IPS-NIHi11 (cell line): ENCODE data around the gene EEF2K.

ENCODE experiments used
- DNase-seq: peaks from one replicate; pipeline ENCODE4 v3.0.0; 2012; ENCODE audit warnings: mixed read lengths, low spot score

EEF2K gene

GRCh38 chr16:22317625-22318024 lies 111.5 kb downstream of the EEF2K start:
- DNase-seq = no peak

GRCh38 chr16:22318690-22319358 lies 112.7 kb downstream of the EEF2K start:
- DNase-seq = peak; percentile 71

DNA sequence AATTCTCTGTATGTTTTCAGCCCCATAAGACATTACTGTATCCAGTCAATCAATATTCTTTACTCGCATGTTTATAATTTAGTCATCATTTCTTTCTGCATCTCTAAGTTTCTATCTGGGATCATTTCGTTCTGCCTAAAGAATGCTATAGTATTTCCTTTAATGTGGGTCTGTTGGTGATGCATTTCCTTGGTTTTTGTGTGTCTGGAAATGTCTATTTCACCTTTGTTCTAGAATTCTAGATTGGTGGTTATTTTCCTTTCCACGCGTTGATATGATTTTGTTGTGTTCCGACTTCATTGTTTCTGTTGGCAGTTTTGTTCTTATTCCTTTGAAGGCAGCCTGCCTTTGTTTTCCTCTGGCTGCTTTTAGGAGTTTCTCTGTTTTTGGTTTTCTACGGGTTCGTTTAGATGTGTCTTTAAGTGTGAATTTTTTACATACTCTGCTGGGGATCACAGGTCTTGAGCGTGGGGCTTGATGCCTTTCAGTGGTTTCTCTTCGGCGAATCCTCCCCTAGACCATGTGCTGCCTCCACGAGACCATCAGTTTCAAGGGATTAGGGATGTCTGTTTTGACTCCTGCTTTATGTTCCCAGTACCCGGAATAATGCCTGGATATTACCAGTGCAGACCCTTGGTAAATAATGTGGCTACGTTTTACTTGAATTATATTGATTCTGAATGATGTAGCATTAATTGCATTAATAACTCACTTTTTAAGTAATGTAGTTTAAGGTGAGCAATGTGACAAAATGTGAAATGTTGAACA lies 114.7 kb downstream of the EEF2K start:
- DNase-seq = no peak

GRCh38 chr16:22321340-22322001 lies 115.4 kb downstream of the EEF2K start:
- DNase-seq = peak; percentile 85

GRCh38 chr16:22322021-22322471 lies 116.0 kb downstream of the EEF2K start:
- no peak for DNase-seq

DNA sequence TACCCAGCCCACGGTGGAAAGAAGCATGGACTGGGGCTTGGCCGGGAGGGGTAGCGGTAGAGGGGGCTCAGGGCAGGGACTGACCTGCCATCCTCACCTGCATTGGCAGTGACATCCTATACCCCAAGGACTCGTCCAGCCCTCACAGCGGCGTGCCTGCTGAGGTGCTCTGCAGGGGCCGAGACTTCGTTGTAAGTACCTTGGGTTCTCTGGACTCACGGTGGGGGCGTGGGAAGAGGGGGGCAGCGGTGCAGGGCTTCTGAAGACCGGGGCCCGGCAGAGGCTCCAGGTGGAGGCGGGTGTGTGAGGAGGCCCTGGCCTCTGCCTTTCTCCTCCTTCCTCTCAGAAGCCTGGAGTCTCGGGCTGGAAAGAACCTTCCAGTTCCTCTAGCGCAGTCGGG lies 116.7 kb downstream of the EEF2K start:
- DNase-seq = no peak

- no peak for DNase-seq
Measured at GRCh38 chr16:22323173-22323958, 117.3 kb downstream of the EEF2K start.

- DNase-seq = no peak
Measured at GRCh38 chr16:22323959-22324786, 118.1 kb downstream of the EEF2K start.

DNA sequence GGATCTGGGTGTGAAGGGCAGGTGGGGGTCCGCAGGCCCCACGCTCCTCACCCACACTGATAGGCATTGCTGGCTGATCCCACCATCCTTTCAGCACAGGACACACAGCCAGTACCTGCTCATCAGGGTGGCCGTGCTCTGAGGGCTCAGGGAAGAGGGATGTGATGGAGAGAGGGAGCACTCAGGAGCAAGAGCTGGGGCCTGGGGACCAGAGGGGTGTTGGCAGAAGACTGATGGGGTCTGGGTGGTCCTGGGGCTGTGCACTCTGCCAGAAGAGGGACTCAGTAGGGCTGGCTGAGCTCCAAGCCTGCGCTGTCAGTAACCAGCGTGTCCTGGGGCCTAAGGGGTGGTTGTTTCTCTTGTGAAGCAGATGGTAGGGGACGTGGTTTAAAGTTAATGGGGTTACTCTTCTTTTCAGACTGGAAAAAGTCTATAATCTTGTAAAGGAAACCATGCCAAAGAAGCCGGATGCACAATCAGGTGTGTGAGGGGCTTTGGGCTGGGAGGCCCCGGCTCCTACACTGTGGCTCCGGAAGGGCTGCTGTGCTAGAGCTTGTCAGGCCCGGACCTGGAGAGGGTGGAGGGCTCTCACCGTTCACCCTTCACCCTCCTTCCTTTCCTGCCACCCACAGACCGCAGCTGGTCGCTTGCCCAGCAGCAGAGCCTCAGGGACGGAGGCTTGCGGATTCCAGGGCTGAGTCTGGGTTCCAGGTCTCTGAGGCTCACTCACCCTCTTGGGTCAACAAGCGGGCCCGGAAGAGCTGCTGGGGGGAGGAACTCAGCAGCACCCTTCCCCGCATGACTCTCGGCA lies 118.9 kb downstream of the EEF2K start:
- no peak for DNase-seq

DNA sequence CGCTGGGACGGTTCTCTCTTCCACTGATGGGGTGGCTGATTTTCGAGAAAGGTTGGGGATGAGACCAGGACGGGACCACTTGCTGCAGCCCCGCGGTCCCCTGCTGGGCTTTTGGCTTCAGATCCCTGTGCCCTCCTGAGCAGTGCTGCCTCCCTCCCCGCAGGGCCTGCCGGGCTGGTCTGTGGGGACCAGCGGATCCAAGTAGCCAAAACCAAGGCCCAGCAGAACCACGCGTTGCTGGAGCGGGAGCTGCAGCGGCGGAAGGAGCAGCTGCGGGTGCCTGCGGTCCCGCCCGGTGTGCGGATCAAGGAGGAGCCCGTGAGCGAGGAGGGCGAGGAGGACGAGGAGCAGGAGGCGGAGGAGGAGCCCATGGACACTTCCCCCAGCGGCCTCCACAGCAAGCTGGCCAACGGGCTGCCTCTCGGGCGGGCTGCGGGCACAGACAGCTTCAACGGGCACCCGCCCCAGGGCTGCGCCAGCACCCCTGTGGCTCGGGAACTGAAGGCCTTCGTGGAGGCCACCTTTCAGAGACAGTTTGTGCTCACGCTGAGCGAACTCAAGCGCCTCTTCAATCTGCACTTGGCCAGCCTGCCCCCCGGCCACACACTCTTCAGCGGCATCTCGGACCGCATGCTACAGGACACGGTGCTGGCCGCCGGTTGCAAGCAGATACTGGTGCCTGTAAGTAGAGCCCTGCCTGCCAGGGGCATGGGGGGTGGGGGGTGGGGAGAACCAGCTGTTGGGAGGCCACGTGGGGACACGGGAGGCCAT lies 119.7 kb downstream of the EEF2K start:
- DNase-seq = no peak

DNA sequence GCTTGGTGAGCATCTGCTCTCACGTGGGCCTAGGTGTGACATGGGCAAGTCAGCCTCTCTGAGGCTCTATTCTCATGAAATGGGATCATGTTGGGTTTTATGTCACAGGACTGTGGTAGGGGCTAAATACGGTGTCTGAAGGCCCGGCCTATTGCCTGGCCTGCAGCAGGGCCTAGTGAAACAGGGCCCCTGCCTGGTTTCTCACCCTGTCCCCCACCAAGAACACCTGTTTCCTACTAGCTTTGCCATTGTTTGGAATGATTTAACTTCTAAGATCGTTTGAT lies 120.2 kb downstream of the EEF2K start:
- DNase-seq = no peak

DNA sequence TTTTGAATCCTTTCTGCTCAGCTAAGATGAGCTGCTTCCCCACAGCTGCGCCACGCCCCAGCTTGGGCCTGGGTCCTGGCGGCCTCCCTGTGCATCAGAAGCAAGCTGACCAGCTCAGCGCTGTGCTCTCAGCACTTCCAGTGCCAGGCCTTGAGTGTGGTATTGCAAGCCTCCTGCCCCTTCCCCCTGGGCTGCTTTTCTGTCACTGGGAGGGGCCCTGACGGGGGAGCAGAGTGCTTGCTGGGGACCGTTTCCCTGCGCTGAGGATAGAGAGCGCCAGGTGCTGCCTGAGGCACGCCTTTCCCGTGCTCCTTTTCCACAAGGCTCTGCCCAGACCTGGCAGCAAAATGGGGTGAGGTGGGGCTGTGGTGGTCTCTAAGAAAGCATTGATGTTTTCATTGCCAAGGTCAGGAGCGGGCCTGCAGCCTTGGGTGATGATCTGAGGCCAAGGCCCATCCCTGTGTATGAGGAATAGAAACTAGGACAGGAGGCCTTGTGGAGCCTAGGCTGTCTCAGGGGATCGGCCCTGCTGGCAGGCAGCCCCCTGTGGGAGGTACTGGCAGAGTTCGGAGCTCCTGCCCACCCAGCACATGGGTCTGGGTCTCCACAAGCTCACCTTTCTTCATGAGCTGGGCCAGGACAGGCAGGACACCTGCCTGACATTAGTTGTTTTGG lies 120.8 kb downstream of the EEF2K start:
- no peak for DNase-seq

DNA sequence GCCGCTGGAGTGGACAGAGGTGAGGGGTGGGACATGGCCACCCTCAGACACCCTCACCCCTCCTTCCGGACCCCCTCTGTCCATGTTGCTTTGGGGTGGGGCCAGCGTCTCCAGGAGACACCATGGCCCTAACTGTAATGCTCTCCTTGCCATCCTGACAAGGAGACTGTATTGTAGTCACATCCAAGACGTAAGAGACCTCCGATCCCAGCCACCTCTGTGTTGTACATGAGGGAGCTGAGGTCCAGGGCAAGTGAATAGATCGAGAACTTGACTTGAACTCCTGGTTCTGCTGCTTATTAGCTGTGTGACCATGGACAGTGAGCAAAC lies 121.3 kb downstream of the EEF2K start:
- no peak for DNase-seq

- no peak for DNase-seq
Measured at GRCh38 chr16:22328081-22328725, 122.1 kb downstream of the EEF2K start.

DNA sequence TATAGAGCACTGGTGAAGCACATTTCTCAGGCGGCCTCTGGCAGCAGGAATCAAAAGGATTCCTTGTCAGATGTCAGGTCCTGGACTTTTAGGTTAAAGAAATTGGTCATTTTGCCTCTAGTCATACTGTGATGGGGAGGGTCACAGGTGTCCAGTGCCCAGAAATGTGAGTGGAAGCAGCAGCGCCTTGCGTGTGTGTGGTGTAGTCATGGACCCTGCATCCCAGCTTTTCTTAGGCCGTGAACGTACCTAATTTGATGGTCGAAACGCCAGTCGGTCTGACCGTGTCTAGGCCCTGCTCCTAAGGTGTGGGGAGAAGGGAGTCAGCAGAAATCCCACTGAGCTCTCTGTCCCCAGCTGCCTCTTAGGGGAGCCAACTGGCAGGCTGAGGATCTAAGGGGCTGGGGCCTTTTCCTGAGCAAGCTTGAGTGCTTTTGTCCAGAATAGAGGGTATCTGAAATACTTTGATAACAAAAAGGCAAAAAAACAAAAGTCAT lies 123.2 kb downstream of the EEF2K start:
- DNase-seq = no peak

- DNase-seq = no peak
Measured at GRCh38 chr16:22330326-22330725, 124.2 kb downstream of the EEF2K start.

DNA sequence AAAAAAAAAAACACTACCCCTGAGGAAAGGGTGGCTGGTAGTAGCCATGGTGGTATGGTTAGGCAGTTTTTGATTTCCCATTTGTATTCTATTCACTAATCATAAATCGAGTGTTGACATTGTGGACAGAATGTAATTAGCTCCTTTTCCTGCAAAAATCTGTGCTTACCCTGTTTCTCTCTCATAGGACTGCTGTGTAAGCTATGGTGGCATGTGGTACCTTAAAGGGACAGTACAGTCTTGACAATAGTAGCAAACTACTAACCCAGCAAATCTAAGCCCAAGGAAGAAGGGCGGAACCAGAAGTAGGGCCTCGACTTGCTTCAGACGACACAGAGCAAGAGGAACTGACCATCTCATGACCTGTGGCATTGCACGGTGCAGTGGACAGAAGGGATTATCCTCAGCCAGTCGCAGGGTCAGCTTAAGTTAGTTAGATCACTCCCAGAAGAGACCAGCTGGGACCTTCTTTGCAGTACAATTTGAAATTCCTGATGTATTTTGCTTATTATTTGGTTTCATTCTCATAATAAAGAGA lies 127.4 kb downstream of the EEF2K start:
- DNase-seq = no peak

GRCh38 chr16:22335668-22336246 lies 129.7 kb downstream of the EEF2K start:
- DNase-seq = no peak
